ENCODE measurements around the gene KRTAP4-3. TPM values are rescaled to one million over a fixed set of nuclear protein-coding genes. Genes with fewer than 3 reads are reported as not detected.
"Not testable (repeated sequence)": the region's sequence is repeated elsewhere in the genome, so short reads cannot be mapped to it uniquely, and the experiment has no call there.

Gene KRTAP4-3
- polyA plus RNA-seq, 3 donors, result not detected

DNA sequence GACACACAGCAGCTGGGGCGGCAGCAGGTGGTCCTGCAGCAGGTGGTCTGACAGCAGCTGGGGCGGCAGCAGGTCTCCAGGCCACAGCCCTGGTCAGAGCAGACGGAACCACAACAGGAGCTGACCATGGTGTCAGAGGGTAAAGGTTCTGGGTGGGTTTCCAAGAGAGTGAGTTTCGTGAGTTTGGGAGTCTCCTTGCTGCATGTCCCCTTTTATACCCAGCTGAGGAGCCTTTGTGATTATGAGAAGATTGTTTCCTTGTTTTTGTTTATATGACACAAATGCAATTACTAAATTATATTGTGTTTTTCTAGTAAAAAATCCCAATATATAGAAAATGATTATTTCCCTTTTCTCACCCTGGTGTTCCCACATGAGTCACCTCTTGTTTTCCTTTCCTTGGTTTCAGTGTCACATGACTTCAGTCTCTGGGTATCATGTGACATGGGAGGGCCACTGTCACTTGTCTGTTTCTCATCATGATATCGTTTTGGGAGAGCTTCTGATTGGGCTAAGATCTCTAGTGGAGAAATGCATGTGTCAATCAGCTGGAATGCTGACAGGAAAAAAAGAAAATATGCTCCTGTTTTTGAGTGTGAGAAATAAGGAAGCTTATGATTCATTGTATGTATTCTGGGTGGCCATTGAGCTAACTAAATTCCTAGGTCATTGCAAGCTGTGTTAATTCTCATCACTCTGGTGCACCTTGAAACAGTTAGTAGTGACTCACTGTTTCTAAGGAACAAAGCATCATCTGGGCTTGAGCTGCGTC, 27.5 kb downstream of the KRTAP4-3 start, which contains the start of gene KRTAP4-6:
Gene KRTAP4-6 (minus strand): TSS at position 185 of the 772 bp plus-strand sequence. CDS start 57 bp downstream, at position 128.
- WGBS (ENCODE audit: insufficient coverage), result 100% methylated on average over 1 of the region's 6 CpGs
- H3K79me2 ChIP-seq (ENCODE audit: insufficient read depth, low read length), result no peaks in the 10 kb centered on the region
- no peaks in the 10 kb centered on the region for H3K36me3 ChIP-seq (replicated peaks in 1 of 2; ENCODE audit: control insufficient read depth in 1 of 2, insufficient read depth in 2 of 2, low read length in 2 of 2)
- no peaks in the 10 kb centered on the region for H4K20me1 ChIP-seq (ENCODE audit: insufficient read depth, low read length)
- Mint-ChIP-seq H3K4me1 (no peaks in the 10 kb centered on the region), H3K27me3 (ENCODE audit: low read depth in 3 of 3) (peaks cover 0 to 2% (median 1%) of the 10 kb centered on the region in 3 donors), H3K27ac (no peak within 1 kb of the TSS), H3K9me3 (peaks cover 26 to 46% (median 35%) of the 10 kb centered on the region in 7 donors), H3K36me3 (no peaks in the 10 kb centered on the region), H3K4me3 (no peak within 1 kb of the TSS)
- no peaks in the 10 kb centered on the region for H3K4me1 ChIP-seq (ENCODE audit: control insufficient read depth in 1 of 2, insufficient read depth in 2 of 2, low read length in 2 of 2)
- H3K27ac ChIP-seq (ENCODE audit: low read depth in 1 of 2, low read length in 2 of 2), result no peak within 1 kb of the TSS
- no peak within 1 kb of the TSS for H3K4me3 ChIP-seq (replicated peaks in 1 of 3; ENCODE audit: low read depth in 2 of 3, low read length in 3 of 3)
- TF ChIP-seq, protein P1, sequence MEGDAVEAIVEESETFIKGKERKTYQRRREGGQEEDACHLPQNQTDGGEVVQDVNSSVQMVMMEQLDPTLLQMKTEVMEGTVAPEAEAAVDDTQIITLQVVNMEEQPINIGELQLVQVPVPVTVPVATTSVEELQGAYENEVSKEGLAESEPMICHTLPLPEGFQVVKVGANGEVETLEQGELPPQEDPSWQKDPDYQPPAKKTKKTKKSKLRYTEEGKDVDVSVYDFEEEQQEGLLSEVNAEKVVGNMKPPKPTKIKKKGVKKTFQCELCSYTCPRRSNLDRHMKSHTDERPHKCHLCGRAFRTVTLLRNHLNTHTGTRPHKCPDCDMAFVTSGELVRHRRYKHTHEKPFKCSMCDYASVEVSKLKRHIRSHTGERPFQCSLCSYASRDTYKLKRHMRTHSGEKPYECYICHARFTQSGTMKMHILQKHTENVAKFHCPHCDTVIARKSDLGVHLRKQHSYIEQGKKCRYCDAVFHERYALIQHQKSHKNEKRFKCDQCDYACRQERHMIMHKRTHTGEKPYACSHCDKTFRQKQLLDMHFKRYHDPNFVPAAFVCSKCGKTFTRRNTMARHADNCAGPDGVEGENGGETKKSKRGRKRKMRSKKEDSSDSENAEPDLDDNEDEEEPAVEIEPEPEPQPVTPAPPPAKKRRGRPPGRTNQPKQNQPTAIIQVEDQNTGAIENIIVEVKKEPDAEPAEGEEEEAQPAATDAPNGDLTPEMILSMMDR (IDR thresholded peaks at IDR 0.05), result no peak
- no peak within 1 kb of the TSS for H3K9ac ChIP-seq (ENCODE audit: insufficient read depth, low read length, poor library complexity, severe bottlenecking)
- H3K9me3 ChIP-seq (replicated peaks in 1 of 2; ENCODE audit: control insufficient read depth in 1 of 2, insufficient read depth in 1 of 2, low read length in 2 of 2), result peaks cover 14 to 27% of the 10 kb centered on the region in 2 donors
- no peak within 1 kb of the TSS for H3K4me2 ChIP-seq (replicated peaks; ENCODE audit: extremely low read depth, low read length, poor library complexity, severe bottlenecking)
- no peaks in the 10 kb centered on the region for H3K27me3 ChIP-seq (ENCODE audit: control insufficient read depth in 2 of 2, insufficient read depth in 2 of 2, low read length in 2 of 2)
- intact Hi-C loops (cut with micrococcal nuclease), result no loop called here
- DNase-seq, result peak in 1 of 3 donors; percentile 16
- no peak within 1 kb of the TSS for H2AFZ ChIP-seq (ENCODE audit: insufficient read depth, low read depth, low read length, poor library complexity, severe bottlenecking)

DNA sequence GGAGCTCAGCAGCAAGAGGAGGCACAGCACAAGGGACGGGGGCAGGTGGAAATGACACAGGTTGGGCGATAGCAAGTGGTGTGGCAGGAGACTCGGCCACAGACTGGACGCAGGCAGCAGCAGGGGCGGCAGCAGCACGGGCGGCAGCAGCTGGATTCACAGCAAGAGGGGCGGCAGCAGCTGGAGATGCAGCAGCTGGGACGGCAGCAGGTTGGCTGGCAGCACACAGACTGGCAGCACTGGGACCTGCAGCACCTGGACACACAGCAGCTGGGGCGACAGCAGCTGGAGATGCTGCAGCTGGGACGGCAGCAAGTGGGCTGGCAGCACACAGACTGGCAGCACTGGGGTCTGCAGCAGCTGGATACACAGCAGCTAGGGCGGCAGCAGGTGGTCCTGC, 28.2 kb downstream of the KRTAP4-3 start:
- H3K4me2 ChIP-seq (replicated peaks; ENCODE audit: extremely low read depth, low read length, poor library complexity, severe bottlenecking); H3K9ac ChIP-seq (ENCODE audit: insufficient read depth, low read length, poor library complexity, severe bottlenecking); H3K4me3 Mint-ChIP-seq; H3K27ac Mint-ChIP-seq; H4K20me1 ChIP-seq (ENCODE audit: insufficient read depth, low read length); H3K4me1 ChIP-seq (ENCODE audit: control insufficient read depth in 1 of 2, insufficient read depth in 2 of 2, low read length in 2 of 2); DNase-seq; H3K27me3 ChIP-seq (ENCODE audit: control insufficient read depth in 2 of 2, insufficient read depth in 2 of 2, low read length in 2 of 2); H3K27ac ChIP-seq (ENCODE audit: low read depth in 1 of 2, low read length in 2 of 2); H3K79me2 ChIP-seq (ENCODE audit: insufficient read depth, low read length); intact Hi-C loops (cut with micrococcal nuclease); H2AFZ ChIP-seq (ENCODE audit: insufficient read depth, low read depth, low read length, poor library complexity, severe bottlenecking); H3K4me3 ChIP-seq (replicated peaks in 1 of 3; ENCODE audit: low read depth in 2 of 3, low read length in 3 of 3); H3K36me3 Mint-ChIP-seq; H3K27me3 Mint-ChIP-seq (ENCODE audit: low read depth in 3 of 3); H3K36me3 ChIP-seq (replicated peaks in 1 of 2; ENCODE audit: control insufficient read depth in 1 of 2, insufficient read depth in 2 of 2, low read length in 2 of 2); H3K4me1 Mint-ChIP-seq: not testable (repeated sequence)
- H3K9me3 ChIP-seq (replicated peaks in 1 of 2; ENCODE audit: control insufficient read depth in 1 of 2, insufficient read depth in 1 of 2, low read length in 2 of 2), result peaks cover 14 to 27% of the 10 kb centered on the region in 2 donors
- 95% methylated on average over 12 of the region's 12 CpGs for WGBS (ENCODE audit: insufficient coverage)
- H3K9me3 Mint-ChIP-seq, result peaks cover 23 to 46% (median 34%) of the 10 kb centered on the region in 7 donors

Data from CD14-positive monocyte (primary cell).